Transverse colon (tissue), 4 donors: ENCODE measurements around the gene FAM20A. TPM values are rescaled to one million over a fixed set of nuclear protein-coding genes. Genes with fewer than 3 reads are reported as not detected.

Experiments used
- DNase-seq: peaks from one replicate; pipeline ENCODE4 v3.0.0-alpha.2; 2019
- H3K27ac ChIP-seq, 4 donors: fragments of 200-600 bp; sonication (generic); 2 replicates each; pipeline ENCODE4 v1.5.1; 2016 to 2018; ENCODE audit warnings: inconsistent platforms in 4 of 4
- H3K27me3 ChIP-seq: fragments of 200-600 bp; sonication (generic); 2 replicates; pipeline ENCODE4 v1.5.1; 2017; ENCODE audit warnings: inconsistent platforms
- H3K36me3 ChIP-seq, 4 donors: fragments of 200-600 bp; sonication (generic); 2 replicates each; pipeline ENCODE4 v1.5.1; 2017 to 2019; ENCODE audit warnings: inconsistent platforms in 4 of 4
- H3K4me1 ChIP-seq, 4 donors: fragments of 200-600 bp; sonication (generic); 2 replicates each; pipeline ENCODE4 v1.5.1; 2017 to 2020; ENCODE audit warnings: inconsistent platforms in 4 of 4
- H3K4me3 ChIP-seq, 4 donors: fragments of 200-600 bp; sonication (generic); 1 replicate in 1 of 4; 2 replicates in 3 of 4; pipeline versions ENCODE4 v1.5.1 to v1.6.1; 2017 to 2019; ENCODE audit warnings: inconsistent platforms in 4 of 4
- H3K9me3 ChIP-seq, 2 donors: fragments of 200-600 bp; sonication (generic); 2 replicates each; pipeline ENCODE4 v1.5.1; 2017 to 2019; ENCODE audit warnings: inconsistent platforms in 2 of 2
- CTCF ChIP-seq, 5 experiments: fragments of 200-600 bp in 3 of 5; fragments of 450-650 bp in 2 of 5; sonication (generic) in 3 of 5; IDR thresholded peaks; 1 replicate in 2 of 5; 2 replicates in 3 of 5; pipeline ENCODE4 v1.5.1; 2016 to 2017; ENCODE audit warnings: antibody characterized with exemption in 5 of 5, inconsistent platforms in 3 of 5, mild to moderate bottlenecking in 2 of 5, moderate library complexity in 1 of 5
- EP300 ChIP-seq: sonication (generic); formaldehyde crosslinking; IDR thresholded peaks from one replicate; pipeline ENCODE4 v1.6.1; 2017; ENCODE audit warnings: antibody characterized with exemption, low read depth
- POLR2A ChIP-seq: fragments of 450-650 bp; IDR thresholded peaks from one replicate; pipeline ENCODE4 v1.6.1; 2016; ENCODE audit warnings: antibody characterized with exemption, mild to moderate bottlenecking, moderate library complexity
- POLR2AphosphoS5 ChIP-seq, 3 donors: sonication (generic); formaldehyde crosslinking; IDR thresholded peaks; one replicate each; pipeline ENCODE4 v1.6.1; 2016; ENCODE audit warnings: antibody characterized with exemption in 3 of 3
- WGBS, 2 donors: methylation state at CpG; one replicate each; pipeline ENCODE4 v1.1.5; 2018; ENCODE audit warnings: low coverage in 1 of 2; 5-methylcytosine and 5-hydroxymethylcytosine counted together
- in situ Hi-C, 4 donors: fragments of 200-750 bp; cut with MboI; loops; one replicate each; pipeline versions ENCODE4 v1.15.0 to v1.15.1; 2017; ENCODE audit warnings: low sequenced_read_pairs in 3 of 4, low pct_ligation_motif_present in 1 of 4, low pct_unique_long_range_greater_than_20kb in 1 of 4
- intact Hi-C: fragments of 100-400 bp; cut with DNase I; formaldehyde crosslinking; loops from one replicate; pipeline ENCODE4 v1.15.1; 2023; ENCODE audit warnings: low total_unique reads
- total RNA-seq, 4 donors: library from RNA; depleted of rRNA; stranded (reverse); fragments of >200 nt; gene quantifications; one replicate each; pipeline ENCODE4 v1.1.0, GENCODE V29; 2016

FAM20A gene
- total RNA-seq, 4 donors from 2014 or later = 1.5 to 4.1 (median 3.5) TPM

DNA sequence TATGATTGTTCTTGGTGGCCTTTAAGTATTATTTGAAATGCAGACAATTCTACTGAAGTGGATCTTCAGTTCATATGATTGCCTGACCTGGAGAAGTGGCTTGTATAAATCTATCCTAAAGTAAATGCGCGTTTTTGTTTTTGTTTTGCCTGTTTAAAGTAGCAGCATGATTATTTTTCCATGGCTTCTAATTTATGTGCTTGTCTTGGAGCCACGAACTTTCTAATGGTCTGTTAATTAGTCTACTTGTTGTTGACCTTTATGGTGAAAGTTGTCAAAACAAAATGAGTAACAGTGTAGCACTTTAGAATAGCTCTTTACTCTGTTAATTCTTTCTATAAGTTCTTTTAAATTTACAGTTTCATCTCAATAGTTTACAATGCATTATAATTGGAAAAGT lies 87.2 kb downstream of the FAM20A start:
- TF ChIP-seq EP300 (no peak), POLR2AphosphoS5 (IDR thresholded peaks at IDR 0.05) (no peak), POLR2A (no peak), CTCF (IDR thresholded peaks at IDR 0.05) (no peak)
- DNase-seq = no peak
- Histone ChIP-seq H3K27ac (peak overlapping the region; percentile 96 to 99 (median 98)), H3K4me3 (peak overlapping the region in 3 of 4 donors; percentile 92 to 98 (median 96)), H3K36me3 (peaks cover 0 to 5% (median 0%) of the 10 kb centered on the region in 4 donors), H3K9me3 (no peaks in the 10 kb centered on the region), H3K4me1 (peaks cover 14 to 60% (median 32%) of the 10 kb centered on the region in 4 donors), H3K27me3 (no peaks in the 10 kb centered on the region)
- 12 to 14% methylated on average over 3 of the region's 3 CpGs for WGBS, 2 donors
- in situ Hi-C loops (no loop called here), intact Hi-C loops (no loop called here)

- in situ Hi-C loops = no loop called here
- WGBS, 2 donors = 0 to 1% methylated on average over 16 to 20 of the region's 20 CpGs
- Histone ChIP-seq H3K9me3 (no peaks in the 10 kb centered on the region), H3K4me3 (peak overlapping the region; percentile 92 to 98 (median 94)), H3K4me1 (peaks cover 14 to 51% (median 28%) of the 10 kb centered on the region in 4 donors), H3K27me3 (no peaks in the 10 kb centered on the region), H3K36me3 (peaks cover 0 to 5% (median 0%) of the 10 kb centered on the region in 4 donors), H3K27ac (peak overlapping the region; percentile 96 to 99 (median 98))
- intact Hi-C loops = no loop called here
- no peak for TF ChIP-seq POLR2AphosphoS5 (IDR thresholded peaks at IDR 0.05)
- TF ChIP-seq EP300 = no peak
- no peak for TF ChIP-seq POLR2A
- TF ChIP-seq CTCF (IDR thresholded peaks at IDR 0.05) = no peak
- peak; percentile 24 for DNase-seq
These were observed 88.2 kb downstream of the FAM20A start for GRCh38 chr17:68512960-68513474.

DNA sequence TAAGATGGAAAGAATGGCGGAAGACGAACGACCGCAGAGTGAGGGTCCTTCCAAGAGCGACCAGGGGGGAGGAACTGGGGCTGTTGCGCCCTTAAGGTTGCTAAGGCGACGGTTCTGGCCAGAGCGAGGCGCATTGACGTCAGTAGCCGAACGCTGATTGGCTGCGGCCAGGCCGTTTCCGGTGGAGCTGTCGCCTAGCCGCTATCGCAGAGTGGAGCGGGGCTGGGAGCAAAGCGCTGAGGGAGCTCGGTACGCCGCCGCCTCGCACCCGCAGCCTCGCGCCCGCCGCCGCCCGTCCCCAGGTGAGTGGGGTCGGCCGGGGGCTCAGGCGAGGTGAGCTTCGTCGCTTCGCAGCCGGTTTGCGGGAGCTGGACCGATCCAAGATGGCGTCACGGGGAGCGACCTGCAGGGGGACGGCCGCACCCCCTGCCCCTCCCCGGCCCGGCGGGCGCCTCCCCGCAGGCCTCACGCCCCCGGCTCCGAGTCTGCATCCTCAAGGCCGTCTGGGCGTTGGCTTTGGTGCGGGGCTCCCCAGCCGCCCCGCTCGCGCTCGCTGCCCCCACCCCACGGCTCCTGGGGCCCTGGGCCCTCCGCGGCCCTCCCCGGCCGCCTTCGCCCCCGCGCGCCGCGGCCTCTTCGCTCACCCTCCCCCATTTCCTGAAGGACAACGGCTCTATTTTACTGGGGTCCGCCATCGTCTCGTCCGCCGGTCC lies 88.8 kb downstream of the FAM20A start, which contains the start of gene PRKAR1A:
PRKAR1A (plus strand) TSS at position 184 of the 713 bp plus-strand sequence. CDS start 2,970 bp downstream, outside the sequence.
- 1% methylated on average over 11 to 65 of the region's 81 CpGs for WGBS, 2 donors
- peak; percentile 97 for DNase-seq
- H3K4me1 ChIP-seq = peaks cover 14 to 46% (median 27%) of the 10 kb centered on the region in 4 donors
- peak within 1 kb of the TSS; percentile 96 to 99 (median 98) for H3K27ac ChIP-seq
- intact Hi-C loops = no loop called here
- no peaks in the 10 kb centered on the region for H3K27me3 ChIP-seq
- H3K36me3 ChIP-seq = peaks cover 0 to 5% (median 0%) of the 10 kb centered on the region in 4 donors
- in situ Hi-C loops = no loop called here
- peak within 1 kb of the TSS; percentile 92 to 98 (median 94) for H3K4me3 ChIP-seq
- TF ChIP-seq POLR2AphosphoS5 (IDR thresholded peaks at IDR 0.05) (peak; percentile 88 to 96 (median 96)), CTCF (IDR thresholded peaks at IDR 0.05) (peak in 4 of 5 experiments; percentile 0 to 25 (median 12)), EP300 (peak; percentile 54), POLR2A (peak; percentile 87)
- no peaks in the 10 kb centered on the region for H3K9me3 ChIP-seq

GRCh38 chr17:68511671-68512246 lies 89.4 kb downstream of the FAM20A start:
- peak; percentile 85 for DNase-seq
- H3K27ac ChIP-seq = peak overlapping the region; percentile 96 to 99 (median 98)
- H3K4me1 ChIP-seq = peaks cover 14 to 45% (median 27%) of the 10 kb centered on the region in 4 donors
- H3K9me3 ChIP-seq = no peaks in the 10 kb centered on the region
- in situ Hi-C loops = no loop called here
- no peak for TF ChIP-seq EP300
- TF ChIP-seq POLR2A = no peak
- TF ChIP-seq POLR2AphosphoS5 (IDR thresholded peaks at IDR 0.05) = no peak
- TF ChIP-seq CTCF (IDR thresholded peaks at IDR 0.05) = no peak
- H3K4me3 ChIP-seq = peak overlapping the region; percentile 92 to 98 (median 94)
- intact Hi-C loops = no loop called here
- no peaks in the 10 kb centered on the region for H3K27me3 ChIP-seq
- H3K36me3 ChIP-seq = no peaks in the 10 kb centered on the region
- 1% methylated on average over 23 to 25 of the region's 49 CpGs for WGBS, 2 donors
